Upper lobe of left lung (tissue), 4 donors: ENCODE data around the gene BCL2.

Experiments
- CTCF ChIP-seq, 6 experiments: fragments of 450-650 bp in 4 of 6; fragments of 200-600 bp in 2 of 6; sonication (generic) in 2 of 6; IDR thresholded peaks; one replicate each; pipeline ENCODE4 v1.5.1; 2016 to 2019; ENCODE audit warnings: antibody characterized with exemption in 6 of 6
- POLR2A ChIP-seq, 4 donors: fragments of 450-650 bp; IDR thresholded peaks; one replicate each; pipeline ENCODE4 v1.5.1; 2016 to 2017; ENCODE audit warnings: antibody characterized with exemption in 4 of 4, mild to moderate bottlenecking in 2 of 4

GRCh38 chr18:63100630-63101055, 218.9 kb downstream of the BCL2 start:
- no peak for TF ChIP-seq POLR2A (IDR thresholded peaks at IDR 0.05)
- TF ChIP-seq CTCF (IDR thresholded peaks at IDR 0.05): no peak
